Stimulated activated CD4-positive, alpha-beta T cell treated with anti-CD3 and anti-CD28 coated beads, Interleukin-12 subunit alpha, Interleukin-12 subunit beta, amount 100 ng/mL, for 48 hours (primary cell): ENCODE data around the gene PLXDC2.
"Not testable (repeated sequence)": the region's sequence is repeated elsewhere in the genome, so short reads cannot be mapped to it uniquely, and the experiment has no call there.

ENCODE experiments used
- DNase-seq, 3 donors: peaks; one replicate each; pipeline ENCODE4 v3.0.0-alpha.2; 2020; ENCODE audit warnings: low read depth in 2 of 3, low spot score in 1 of 3

PLXDC2 gene

GRCh38 chr10:20029523-20029922, 213.3 kb downstream of the PLXDC2 start:
- DNase-seq: no peak

DNA sequence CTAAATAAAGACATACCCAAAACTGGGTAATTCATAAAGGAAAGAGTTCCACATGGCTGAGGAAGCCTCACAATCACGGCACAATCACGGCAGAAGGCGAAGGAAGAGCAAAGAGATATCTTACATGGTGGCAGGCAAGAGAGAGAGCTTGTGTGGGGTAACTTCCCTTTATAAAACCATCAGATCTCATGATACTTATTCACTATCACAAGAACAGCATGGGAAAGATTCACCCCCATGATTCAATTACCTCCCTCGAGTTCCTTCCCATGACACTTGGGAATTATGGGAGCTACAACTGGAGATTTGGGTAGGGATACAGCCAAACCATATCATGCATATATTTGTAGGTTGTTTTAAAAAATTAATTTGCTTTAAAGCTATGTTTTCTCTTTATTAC, 217.2 kb downstream of the PLXDC2 start:
- DNase-seq: no peak

DNA sequence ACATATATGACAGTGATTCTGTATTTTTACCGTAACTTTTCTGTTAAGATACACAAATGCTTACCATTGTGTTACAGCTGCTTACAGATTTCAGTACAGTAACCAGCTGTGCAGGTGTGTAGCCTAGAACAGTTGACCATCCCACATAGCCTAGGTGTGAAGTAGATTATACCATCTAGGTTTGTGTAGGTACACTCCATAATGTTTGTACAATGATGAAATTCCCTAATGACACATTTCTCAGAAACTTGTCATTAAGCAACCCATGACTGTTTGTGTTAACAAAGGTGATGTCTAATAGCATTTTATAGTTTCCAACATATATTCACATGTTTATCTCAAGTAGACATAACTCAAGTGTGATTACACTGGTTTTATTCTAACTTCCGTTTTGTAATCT, 218.5 kb downstream of the PLXDC2 start:
- no peak for DNase-seq

- no peak for DNase-seq
These were observed 223.8 kb downstream of the PLXDC2 start for GRCh38 chr10:20040012-20040411.

GRCh38 chr10:20041931-20042330, 225.7 kb downstream of the PLXDC2 start:
- no peak for DNase-seq

GRCh38 chr10:20045100-20045499, 228.9 kb downstream of the PLXDC2 start:
- not testable (repeated sequence) for DNase-seq

- no peak for DNase-seq
These were observed 231.9 kb downstream of the PLXDC2 start for GRCh38 chr10:20048161-20048560.

- no peak for DNase-seq
These were observed 241.9 kb downstream of the PLXDC2 start for GRCh38 chr10:20058135-20058534.

- DNase-seq: no peak
These were observed 243.0 kb downstream of the PLXDC2 start for GRCh38 chr10:20059084-20059835.

DNA sequence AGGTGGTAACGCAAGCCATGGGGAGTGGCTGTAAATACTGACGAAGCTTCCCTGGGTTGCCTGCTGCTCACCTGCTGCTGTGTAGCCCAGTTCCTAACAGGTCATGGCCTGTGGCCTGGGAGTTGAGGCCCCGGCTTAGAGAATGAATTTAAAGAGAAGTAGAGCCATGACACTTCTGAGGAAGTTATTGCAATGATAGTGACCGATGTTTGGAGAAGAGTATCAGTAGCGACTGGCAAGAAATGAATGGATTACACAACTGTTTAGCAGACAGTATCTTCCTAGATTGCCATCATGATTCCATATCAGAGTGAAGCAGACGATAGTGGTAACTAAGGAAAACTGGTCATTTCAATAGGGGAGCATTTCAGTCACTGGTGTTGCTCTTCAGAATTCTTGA, 249.6 kb downstream of the PLXDC2 start:
- no peak for DNase-seq

DNA sequence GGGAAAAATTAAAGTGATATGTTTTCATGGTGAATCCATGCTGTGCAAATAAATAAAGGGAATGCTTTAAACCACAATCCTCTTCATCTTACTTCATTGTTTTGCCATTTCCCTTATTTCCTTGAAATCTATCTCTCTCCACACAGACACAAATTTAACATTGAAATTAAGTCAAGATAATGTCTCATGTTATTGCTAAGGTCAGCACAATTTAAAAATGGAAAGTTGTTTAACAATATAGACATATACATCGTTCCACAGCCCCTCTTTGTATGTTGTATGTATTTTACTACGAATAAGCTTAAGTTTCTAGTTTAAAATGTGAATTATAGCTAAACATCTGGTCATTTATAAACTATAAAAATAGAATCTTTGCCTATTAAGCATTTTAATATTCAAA, 256.9 kb downstream of the PLXDC2 start:
- no peak for DNase-seq

DNA sequence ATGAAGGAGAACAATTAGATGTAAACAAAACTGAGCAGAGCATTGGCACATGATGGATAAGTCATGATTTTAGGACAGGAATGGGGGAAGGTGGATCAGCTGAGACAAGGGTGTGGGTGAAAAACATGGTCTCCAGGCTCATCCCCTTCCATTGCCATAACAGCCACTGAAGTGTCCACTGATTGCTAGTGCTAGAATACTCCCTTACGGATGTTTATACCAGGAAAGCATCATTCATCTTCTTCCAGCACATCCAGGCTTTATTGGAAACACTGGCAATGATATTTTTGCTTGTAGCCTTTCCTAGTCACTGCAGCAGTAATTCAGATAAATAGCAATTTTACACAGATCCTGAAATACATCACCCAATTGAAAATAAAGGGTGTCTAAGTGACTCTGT, 259.5 kb downstream of the PLXDC2 start:
- no peak for DNase-seq

DNA sequence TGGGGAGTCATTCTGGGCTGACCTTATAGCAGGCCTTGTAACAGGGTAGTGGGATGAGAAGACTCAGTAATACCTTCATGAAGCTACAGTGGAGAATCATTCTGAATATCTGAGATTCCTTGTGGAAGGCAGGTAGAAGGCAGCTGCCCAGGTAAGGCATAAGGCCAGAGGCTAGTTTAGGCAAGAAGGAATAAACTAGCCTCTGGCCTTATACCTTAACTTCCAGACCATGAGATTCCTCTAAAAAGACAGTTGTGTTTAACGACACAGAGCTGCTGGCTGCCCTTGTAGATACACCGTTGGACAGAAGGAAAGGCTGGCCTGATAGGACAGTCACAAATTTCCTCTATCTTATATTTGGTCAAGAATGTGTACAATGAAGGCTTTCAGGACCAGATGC, 268.2 kb downstream of the PLXDC2 start:
- no peak for DNase-seq

GRCh38 chr10:20085115-20085514, 268.9 kb downstream of the PLXDC2 start:
- no peak for DNase-seq

- no peak for DNase-seq
These were observed 271.1 kb downstream of the PLXDC2 start for GRCh38 chr10:20087353-20087752.

- no peak for DNase-seq
These were observed 271.9 kb downstream of the PLXDC2 start for GRCh38 chr10:20088061-20088701.

DNA sequence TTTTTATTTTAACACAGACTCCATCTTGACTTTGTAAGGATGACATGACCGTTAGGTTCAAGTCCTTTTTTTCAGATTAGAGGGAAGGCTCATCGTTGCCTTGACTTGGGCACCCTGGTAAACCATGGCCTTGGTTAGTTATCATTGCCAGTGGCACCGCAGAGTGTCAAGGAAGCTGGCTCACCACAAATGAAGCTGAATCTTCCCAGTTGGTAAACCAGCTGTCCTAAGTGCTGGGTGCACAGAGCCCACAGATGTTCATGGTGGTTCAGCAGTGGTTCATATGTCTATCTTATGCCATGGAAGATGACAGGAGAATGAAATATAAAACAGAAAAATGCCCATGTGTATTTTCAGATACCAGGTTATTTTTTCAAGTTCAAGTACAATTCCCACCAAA, 273.6 kb downstream of the PLXDC2 start:
- DNase-seq: no peak

DNA sequence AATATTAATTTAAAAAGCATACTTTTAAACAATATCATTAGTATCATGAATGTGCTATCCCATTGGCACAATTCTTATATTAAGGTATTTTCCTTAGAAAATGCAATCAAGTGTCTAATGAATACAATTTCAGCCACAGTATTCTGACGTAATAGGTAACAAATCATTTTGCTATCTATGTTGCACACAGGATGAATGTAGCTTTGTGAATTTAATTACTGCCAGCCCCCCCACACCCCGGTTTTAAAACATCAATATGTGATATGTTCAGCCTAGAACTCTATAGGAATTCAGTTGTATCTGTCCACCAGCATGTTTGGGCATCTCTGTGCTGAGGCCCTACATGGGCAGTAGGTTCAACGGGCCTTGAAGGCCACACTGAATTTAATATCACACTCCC, 274.6 kb downstream of the PLXDC2 start:
- no peak for DNase-seq

GRCh38 chr10:20091698-20092097, 275.5 kb downstream of the PLXDC2 start:
- DNase-seq: no peak

DNA sequence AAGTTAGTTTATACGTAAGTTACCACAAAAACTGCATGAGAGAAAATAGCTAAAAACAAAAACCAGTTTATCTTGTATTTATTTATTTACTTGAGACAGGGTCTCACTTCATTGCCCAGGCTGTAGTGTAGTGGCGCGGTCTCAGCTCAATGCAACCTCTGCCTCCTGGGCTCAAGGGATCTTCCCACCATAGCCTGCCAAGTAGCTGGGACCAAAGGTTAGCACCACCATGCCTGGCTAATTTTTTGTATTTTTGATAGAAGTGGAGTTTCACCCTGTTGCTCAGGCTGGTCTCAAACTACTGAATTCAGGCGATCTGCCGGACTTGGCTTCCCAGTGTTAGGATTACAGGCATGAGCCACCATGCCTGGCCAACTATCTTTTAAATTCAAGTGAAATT, 277.4 kb downstream of the PLXDC2 start:
- no peak for DNase-seq

DNA sequence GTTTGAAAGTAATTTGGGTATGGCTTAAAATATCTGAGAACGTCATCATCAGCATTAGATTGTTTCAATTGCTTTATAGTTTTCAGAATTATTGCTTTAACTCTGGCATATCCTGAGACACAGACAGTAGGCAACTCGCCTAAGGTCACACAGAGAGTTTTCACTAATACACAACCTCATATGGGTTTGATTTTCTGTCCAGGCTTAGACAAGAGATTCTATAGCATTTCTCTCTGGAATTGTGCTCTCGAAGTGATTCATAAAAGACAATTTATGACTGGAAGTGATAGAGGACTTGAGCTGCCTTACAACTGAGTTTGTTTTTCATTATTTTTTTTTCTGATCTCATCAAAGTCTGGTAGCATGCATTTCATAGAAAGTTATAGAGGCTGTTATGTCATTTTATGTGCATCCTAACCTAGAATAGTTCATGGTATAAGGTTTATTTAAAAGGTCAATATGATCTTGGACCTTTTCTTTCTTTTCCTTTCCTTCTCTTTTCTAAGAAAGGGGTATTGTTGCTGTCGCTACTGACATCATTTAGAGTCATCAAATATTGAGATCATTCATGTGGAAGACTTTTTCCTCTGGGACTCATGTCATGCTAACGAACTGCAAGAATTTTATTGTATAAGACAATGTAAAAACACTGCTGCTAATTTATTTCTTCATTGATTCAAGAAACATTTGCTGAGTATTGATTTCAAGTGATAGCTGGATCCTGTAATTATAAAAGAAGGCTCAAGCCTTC, 278.2 kb downstream of the PLXDC2 start:
- no peak for DNase-seq

DNA sequence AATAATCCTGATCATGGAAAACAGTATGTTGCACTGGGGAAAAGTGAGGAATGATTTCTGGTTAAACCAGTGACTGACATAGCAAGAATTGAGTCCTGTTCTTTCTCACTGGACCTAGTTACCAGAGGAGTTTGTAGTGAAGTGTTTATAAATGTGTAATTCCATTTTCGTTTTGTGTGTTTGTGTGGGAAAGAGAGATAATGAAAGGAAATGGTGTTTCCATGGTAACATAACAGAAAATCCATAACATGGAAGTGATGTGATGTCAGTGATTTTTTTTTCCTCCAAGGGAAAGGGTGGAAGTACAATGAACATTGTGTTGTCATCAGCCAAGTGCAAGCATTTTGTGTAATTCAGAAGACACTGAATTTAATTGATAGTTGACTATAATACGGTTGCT, 283.9 kb downstream of the PLXDC2 start:
- no peak for DNase-seq
